Measurements from ENCODE around the gene TOP3B.

TOP3B gene

GRCh38 chr22:21939461-21939913 is 43.1 kb downstream of the TOP3B start:
- H3K27ac ChIP-seq: peak overlapping the region; percentile 90
- peaks cover 37% of the 10 kb centered on the region for H3K36me3 ChIP-seq
- H3K4me3 ChIP-seq: peak overlapping the region; percentile 67
- no peak for TF ChIP-seq Cebpa-rat (IDR thresholded peaks at IDR 0.05)
- H3K4me2 ChIP-seq: peak overlapping the region; percentile 91
- peak overlapping the region; percentile 78 for H3K9ac ChIP-seq
- no peaks in the 10 kb centered on the region for H4K20me1 ChIP-seq
- H3K9me3 ChIP-seq: no peaks in the 10 kb centered on the region
- peaks cover 84% of the 10 kb centered on the region for H3K4me1 ChIP-seq
- H3K27me3 ChIP-seq: no peaks in the 10 kb centered on the region

GRCh38 chr22:21938906-21939305 is 43.7 kb downstream of the TOP3B start:
- peaks cover 37% of the 10 kb centered on the region for H3K36me3 ChIP-seq
- peaks cover 78% of the 10 kb centered on the region for H3K4me1 ChIP-seq
- H3K27me3 ChIP-seq: no peaks in the 10 kb centered on the region
- peak overlapping the region; percentile 91 for H3K4me2 ChIP-seq
- peak overlapping the region; percentile 78 for H3K9ac ChIP-seq
- peak overlapping the region; percentile 90 for H3K27ac ChIP-seq
- no peaks in the 10 kb centered on the region for H4K20me1 ChIP-seq
- H3K4me3 ChIP-seq: peak overlapping the region; percentile 67
- no peak for TF ChIP-seq Cebpa-rat (IDR thresholded peaks at IDR 0.05)
- no peaks in the 10 kb centered on the region for H3K9me3 ChIP-seq

- Histone ChIP-seq H3K27ac (peak overlapping the region; percentile 90), H3K27me3 (no peaks in the 10 kb centered on the region), H3K9me3 (no peaks in the 10 kb centered on the region), H3K4me3 (peak overlapping the region; percentile 67), H3K4me2 (peak overlapping the region; percentile 91), H3K36me3 (peaks cover 44% of the 10 kb centered on the region), H4K20me1 (no peaks in the 10 kb centered on the region), H3K9ac (peak overlapping the region; percentile 78), H3K4me1 (peaks cover 71% of the 10 kb centered on the region)
- no peak for TF ChIP-seq Cebpa-rat (IDR thresholded peaks at IDR 0.05)
These were observed 44.3 kb downstream of the TOP3B start for GRCh38 chr22:21938071-21938822.

DNA sequence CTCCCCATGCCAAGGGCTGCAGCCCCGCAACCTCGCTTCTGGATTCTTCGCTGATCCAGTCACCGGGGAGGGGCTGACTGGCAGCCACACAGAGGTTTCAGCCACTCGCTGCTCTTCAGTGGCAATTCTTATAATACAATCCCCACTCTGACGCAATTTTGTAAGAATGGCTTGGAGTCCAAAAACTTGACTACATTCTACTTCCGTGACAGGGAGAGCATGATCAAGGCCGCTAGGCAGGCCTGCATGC is 44.8 kb downstream of the TOP3B start:
- no peaks in the 10 kb centered on the region for H3K9me3 ChIP-seq
- H3K27me3 ChIP-seq: no peaks in the 10 kb centered on the region
- H4K20me1 ChIP-seq: no peaks in the 10 kb centered on the region
- H3K4me1 ChIP-seq: peaks cover 66% of the 10 kb centered on the region
- peaks cover 49% of the 10 kb centered on the region for H3K36me3 ChIP-seq
- peak overlapping the region; percentile 91 for H3K4me2 ChIP-seq
- H3K4me3 ChIP-seq: no peak overlapping the region
- peak overlapping the region; percentile 78 for H3K9ac ChIP-seq
- H3K27ac ChIP-seq: peak overlapping the region; percentile 90
- TF ChIP-seq Cebpa-rat (IDR thresholded peaks at IDR 0.05): 0 out of 2 replicates have a peak, but pooled peaks have one; percentile 16

DNA sequence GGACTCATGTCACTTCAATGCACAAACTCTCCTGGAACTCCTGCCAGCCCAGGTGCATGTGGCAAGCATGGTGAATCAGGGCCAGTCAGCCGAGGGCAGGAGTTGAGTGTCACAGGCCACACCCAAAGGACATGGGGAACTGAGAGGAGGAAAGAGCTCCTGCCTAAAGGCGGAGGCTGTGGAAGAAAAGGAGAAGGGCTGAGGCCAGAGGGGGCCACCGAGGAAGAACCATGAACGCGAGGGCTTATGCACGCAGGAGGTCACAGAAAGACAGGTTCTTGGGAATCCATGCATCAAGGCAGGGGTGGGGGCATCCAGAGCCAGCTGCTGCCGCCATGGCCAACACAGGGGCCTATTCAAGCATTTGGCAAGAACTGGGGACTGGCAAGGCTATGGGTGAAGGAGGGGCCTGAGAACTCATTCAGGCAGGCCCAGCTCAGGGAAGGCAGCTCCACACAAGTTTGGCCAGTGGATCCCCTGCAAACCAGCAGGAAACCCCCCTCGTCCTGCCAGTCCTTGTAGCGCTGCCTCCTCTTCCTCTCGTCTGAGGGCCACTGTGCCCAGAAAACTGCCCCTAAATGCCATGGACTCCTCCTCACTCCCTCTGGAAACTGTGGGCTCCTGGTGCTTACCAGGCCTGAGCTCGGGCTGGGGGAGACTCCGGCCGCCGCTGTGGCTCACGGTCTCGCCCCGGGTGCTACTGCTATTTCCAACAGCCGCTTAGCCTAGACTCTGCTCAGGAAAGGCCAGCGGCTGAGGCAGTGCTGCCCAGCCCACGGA is 45.4 kb downstream of the TOP3B start:
- no peak for TF ChIP-seq Cebpa-rat (IDR thresholded peaks at IDR 0.05)
- no peaks in the 10 kb centered on the region for H4K20me1 ChIP-seq
- no peaks in the 10 kb centered on the region for H3K9me3 ChIP-seq
- H3K9ac ChIP-seq: peak overlapping the region; percentile 78
- peak overlapping the region; percentile 90 for H3K27ac ChIP-seq
- peaks cover 54% of the 10 kb centered on the region for H3K36me3 ChIP-seq
- peak overlapping the region; percentile 91 for H3K4me2 ChIP-seq
- peaks cover 61% of the 10 kb centered on the region for H3K4me1 ChIP-seq
- no peaks in the 10 kb centered on the region for H3K27me3 ChIP-seq
- no peak overlapping the region for H3K4me3 ChIP-seq

GRCh38 chr22:21936151-21936775 is 46.3 kb downstream of the TOP3B start:
- no peaks in the 10 kb centered on the region for H3K27me3 ChIP-seq
- H3K4me1 ChIP-seq: peaks cover 51% of the 10 kb centered on the region
- peak overlapping the region; percentile 90; the same call in 1 of the 2 replicates for H3K27ac ChIP-seq
- H3K4me2 ChIP-seq: peak overlapping the region; percentile 91
- TF ChIP-seq Cebpa-rat (IDR thresholded peaks at IDR 0.05): no peak
- peak overlapping the region; percentile 25; the same call in 1 of the 2 replicates for H3K9ac ChIP-seq
- no peak overlapping the region for H3K4me3 ChIP-seq
- peaks cover 64% of the 10 kb centered on the region for H3K36me3 ChIP-seq
- no peaks in the 10 kb centered on the region for H4K20me1 ChIP-seq
- H3K9me3 ChIP-seq: no peaks in the 10 kb centered on the region

- Histone ChIP-seq H3K9me3 (no peaks in the 10 kb centered on the region), H3K36me3 (peaks cover 87% of the 10 kb centered on the region)
These were observed 48.7 kb downstream of the TOP3B start for GRCh38 chr22:21933910-21934309.

DNA sequence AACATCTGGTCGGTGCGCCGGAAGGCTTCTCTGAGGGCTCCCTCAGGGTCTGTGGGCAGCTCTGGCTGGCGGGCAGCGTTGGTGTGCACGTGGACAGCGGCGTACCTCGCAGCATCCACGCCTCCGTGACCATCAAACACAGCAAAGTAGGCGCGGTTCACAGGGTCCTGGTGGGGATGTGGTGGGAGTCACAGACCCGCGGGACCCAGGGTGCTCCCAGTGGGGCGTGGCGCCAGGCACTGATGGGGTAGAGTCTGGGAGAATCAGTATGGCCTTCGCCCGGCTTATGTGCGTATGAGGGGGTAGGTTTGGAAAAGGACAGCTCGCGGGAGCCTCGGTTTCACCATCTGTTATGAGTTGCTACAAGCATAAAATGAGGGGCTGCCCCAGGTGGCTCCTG is 49.2 kb downstream of the TOP3B start:
- no peak overlapping the region for H3K27ac ChIP-seq
- no peak overlapping the region for H3K9ac ChIP-seq
- no peaks in the 10 kb centered on the region for H3K27me3 ChIP-seq
- no peak overlapping the region for H3K4me3 ChIP-seq
- H3K9me3 ChIP-seq: no peaks in the 10 kb centered on the region
- peaks cover 92% of the 10 kb centered on the region for H3K36me3 ChIP-seq
- peaks cover 35% of the 10 kb centered on the region for H3K4me1 ChIP-seq
- peaks cover 7% of the 10 kb centered on the region; the same call in 1 of the 2 replicates for H4K20me1 ChIP-seq
- no peak overlapping the region for H3K4me2 ChIP-seq
- TF ChIP-seq Cebpa-rat (IDR thresholded peaks at IDR 0.05): no peak

More at GRCh38 chr22:21933910-21934309, 48.7 kb downstream of the TOP3B start:
- no peak overlapping the region for H3K4me3 ChIP-seq
- H3K4me1 ChIP-seq: peaks cover 35% of the 10 kb centered on the region
- H3K9ac ChIP-seq: no peak overlapping the region
- H3K27me3 ChIP-seq: no peaks in the 10 kb centered on the region
- no peak for TF ChIP-seq Cebpa-rat (IDR thresholded peaks at IDR 0.05)
- no peak overlapping the region for H3K27ac ChIP-seq
- peaks cover 7% of the 10 kb centered on the region; the same call in 1 of the 2 replicates for H4K20me1 ChIP-seq
- H3K4me2 ChIP-seq: no peak overlapping the region

DNA sequence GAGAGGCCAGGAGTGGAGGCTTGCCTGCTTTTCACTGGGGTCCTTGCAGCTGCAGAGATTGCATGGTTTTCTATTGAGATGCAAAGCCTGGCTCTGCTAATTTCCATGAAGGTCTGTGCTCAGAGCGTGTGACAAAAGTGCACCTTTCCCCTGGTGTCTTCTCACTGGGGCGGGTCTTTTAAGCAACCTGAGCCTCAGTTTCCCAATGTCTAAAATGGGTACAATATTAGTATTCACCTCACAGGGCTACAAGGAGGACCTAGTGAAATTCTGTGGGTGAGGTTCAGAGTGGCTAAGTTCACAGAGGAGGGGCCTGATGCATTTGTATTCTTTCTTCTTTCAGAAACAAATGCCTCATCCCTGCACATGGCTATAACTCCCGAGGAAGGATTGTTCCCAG is 50.2 kb downstream of the TOP3B start:
- Histone ChIP-seq H3K9ac (no peak overlapping the region), H3K27ac (no peak overlapping the region), H4K20me1 (peaks cover 18% of the 10 kb centered on the region; the same call in 1 of the 2 replicates), H3K4me2 (no peak overlapping the region), H3K4me1 (peaks cover 37% of the 10 kb centered on the region), H3K27me3 (no peaks in the 10 kb centered on the region), H3K4me3 (no peak overlapping the region), H3K9me3 (no peaks in the 10 kb centered on the region), H3K36me3 (peaks cover 95% of the 10 kb centered on the region)
- TF ChIP-seq Cebpa-rat (IDR thresholded peaks at IDR 0.05): no peak
